Glomerular endothelial cell (primary cell): ENCODE measurements around the gene SS18. TPM values are rescaled to one million over a fixed set of nuclear protein-coding genes. Genes with fewer than 3 reads are reported as not detected.
A peak's percentile ranks its signal among the peaks of the same experiment; 100 is the strongest.

ENCODE experiments used
- DNase-seq: peaks from one replicate; pipeline ENCODE4 v3.0.0-alpha.2; 2011; ENCODE audit warnings: low read depth, low spot score; ENCODE audit errors: extremely low read depth
- total RNA-seq: library from RNA; depleted of rRNA; stranded (reverse); fragments of >200 nt; gene quantifications from 2 replicates; pipeline ENCODE4 v1.2.3, GENCODE V29; 2015

The SS18 gene
- total RNA-seq, 1 donor from 2014 or later, result 85.5 TPM

DNA sequence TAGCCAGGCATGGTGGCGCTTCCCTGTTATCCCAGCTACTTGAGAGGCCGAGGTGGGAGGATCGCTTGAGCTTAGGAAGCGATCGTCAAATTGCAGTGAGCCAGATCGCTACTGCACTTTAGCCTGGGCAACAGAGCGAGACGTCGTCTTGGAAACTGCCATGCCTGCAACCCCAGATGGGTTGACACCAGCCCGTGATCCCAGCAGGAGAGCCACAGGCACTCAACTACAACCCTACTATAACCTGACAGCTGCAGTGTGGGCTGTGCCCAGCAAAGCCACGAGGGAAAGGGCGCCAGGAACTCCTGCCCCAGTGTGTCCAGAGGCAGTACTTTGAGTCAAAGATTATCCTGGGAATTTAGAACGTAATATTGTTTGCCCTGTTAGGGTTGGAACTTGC lies 85.6 kb downstream of the SS18 start:
- no peak for DNase-seq

DNA sequence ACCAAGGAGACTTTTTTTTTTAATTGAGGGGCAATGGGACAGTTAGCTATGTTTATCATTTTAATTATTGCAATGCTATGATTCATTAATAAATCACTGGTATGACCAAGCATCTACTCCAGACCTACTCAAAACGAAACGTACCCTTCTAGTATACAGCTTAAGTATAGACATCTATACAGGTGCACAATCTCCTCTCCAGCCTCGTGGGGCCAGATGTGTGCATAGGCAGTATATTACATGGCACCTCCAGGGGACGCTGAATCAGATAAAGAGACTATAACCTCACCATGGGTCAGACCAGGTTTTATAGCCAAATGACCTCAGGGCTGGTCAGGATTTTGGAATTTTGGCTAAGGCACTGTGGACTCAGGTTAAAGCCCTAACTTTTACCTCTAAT lies 86.6 kb downstream of the SS18 start:
- no peak for DNase-seq

DNA sequence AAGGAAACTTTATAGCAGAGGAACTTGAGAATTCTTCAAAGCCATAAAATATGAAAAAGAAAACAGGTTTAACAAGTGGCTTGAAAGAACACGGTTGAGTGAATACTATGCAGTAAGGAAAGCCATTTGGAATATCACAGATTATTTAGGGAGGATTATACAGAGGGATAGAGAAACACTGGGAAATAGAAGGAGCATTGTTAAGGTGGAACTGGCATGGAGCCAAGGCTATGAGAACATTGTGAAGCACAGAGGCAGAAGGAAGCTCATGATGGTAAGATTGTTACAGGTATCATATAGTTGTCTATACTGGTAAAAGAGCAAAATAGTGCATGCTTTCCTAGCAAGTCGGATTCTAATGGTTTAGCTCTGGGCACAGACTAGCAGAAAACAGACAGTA lies 87.1 kb downstream of the SS18 start:
- peak; percentile 5 for DNase-seq

DNA sequence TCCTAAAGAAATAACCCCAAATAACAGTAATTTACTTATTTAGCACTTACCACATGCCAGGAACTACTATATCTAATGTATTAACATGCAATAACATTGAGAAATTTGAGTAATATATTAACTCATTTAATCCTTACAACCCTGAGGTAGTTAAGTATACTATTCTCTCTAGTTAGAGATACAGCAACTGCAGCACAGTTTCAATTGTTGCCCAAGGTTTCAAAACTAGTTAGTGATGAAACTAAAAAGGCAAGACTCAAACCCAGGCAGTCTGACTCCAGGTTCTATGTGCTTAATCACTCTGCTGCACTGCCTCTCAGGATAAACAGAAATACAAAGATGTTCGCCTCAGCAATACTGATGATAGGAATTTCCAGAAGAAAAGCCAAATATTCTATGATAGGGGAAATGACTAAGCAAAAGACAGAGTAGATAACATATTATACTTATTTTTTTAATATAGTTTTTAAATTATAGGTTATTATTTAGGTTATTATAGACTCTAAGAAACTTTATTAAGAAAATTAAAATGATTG lies 88.0 kb downstream of the SS18 start:
- no peak for DNase-seq

DNA sequence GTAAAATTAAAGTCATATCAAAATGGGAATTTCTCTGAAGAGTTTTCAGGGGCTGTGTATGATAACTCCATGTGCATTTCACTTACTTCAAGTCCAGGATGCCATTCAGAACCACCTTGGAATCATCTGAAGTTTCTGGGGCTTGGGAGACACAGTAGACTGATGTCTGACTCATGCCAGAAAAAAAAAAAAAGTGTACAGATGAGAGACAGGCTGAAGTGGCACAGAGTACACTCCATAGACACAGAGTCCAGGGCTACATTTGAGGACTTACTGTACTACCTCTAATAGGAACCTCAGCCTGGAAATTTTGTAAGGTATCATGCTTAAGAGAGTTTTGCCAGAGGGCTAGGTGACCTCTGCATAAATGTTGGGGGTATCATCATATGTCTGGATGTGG lies 92.0 kb downstream of the SS18 start:
- no peak for DNase-seq

DNA sequence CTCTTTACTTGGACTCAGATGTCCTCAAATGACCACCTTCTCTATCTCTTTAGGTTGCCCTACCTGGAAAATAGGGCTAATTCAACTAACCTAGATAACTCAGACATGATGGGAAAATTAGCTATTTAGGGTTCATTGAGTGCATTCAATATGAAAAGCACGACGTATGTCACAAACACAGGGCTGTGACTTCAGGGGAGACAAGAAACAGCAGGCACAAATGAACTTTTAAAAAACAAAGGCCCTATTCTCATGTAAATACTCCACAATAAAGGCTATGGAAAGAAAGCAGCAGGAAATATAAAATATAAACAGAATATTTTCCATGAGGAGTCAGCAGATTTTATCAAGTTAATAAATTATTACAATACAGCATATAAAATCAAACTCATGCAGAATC lies 97.8 kb downstream of the SS18 start:
- DNase-seq, result no peak

DNA sequence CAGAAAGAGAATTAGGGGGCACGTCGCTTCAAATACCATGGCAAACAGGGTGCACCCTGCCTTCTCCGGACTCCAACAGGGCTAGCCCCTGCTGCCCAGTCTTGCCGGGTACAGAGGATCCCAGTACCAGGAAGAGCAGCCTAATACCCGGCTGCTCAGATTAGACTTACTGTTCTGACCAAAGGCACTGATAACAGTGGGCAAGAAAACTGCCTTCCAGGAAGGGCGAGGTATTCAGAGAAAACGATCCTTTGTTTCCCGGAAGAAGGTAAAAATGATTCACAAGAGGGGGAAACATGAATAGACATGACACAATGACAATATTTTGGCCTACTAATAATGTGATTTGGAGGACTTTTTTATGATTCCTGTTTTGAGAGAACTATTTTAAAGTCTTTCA lies 99.9 kb downstream of the SS18 start:
- no peak for DNase-seq

DNA sequence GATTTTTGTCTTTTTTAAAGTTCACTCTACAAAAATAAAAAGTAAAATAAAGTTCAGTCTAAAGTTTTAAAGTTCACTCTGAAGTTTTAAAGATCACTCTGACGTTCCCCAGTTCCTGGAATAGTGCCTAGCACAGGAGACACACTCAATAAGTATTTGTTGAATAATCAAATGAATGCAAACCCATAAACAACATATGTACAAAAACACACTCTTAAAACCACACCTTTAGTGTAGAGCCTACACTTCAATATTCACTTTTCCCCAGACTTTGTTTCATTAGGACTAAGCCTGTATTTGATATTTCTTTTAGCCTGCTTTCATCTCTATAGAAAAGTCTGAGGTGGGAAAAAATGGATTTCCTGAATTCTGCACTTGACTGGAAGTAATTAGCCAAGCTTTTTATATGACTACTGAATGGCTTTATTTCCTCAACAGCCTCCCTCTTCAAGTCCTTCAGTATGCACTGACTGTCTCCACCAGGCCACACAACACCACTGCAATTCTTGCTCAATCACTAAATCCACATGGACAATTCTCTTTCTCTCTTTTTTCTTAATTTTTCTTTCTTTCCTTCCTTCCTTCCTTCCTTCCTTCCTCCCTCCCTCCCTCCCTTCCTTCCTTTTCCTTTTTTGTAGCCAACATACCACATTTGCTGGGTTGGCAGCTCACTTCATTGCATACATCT lies 104.6 kb downstream of the SS18 start:
- no peak for DNase-seq

DNA sequence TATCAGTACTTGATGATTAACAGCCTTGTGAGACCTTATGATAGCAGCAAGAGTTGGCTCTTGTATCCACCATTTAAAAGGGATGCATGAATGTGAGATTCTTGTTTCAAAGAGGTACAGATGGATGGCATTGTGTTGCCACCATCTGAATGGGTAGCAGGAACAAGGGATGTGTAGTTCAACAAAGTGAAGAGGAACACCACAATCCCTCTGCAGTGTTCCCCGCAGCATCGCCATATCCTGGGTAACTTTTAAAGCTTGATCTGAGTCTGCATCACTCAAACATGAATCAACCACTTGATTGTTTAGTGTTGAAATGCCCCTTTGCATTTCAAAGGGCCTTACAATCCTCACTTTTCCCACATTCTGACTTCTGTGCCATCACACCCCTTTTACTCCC lies 106.7 kb downstream of the SS18 start:
- no peak for DNase-seq

DNA sequence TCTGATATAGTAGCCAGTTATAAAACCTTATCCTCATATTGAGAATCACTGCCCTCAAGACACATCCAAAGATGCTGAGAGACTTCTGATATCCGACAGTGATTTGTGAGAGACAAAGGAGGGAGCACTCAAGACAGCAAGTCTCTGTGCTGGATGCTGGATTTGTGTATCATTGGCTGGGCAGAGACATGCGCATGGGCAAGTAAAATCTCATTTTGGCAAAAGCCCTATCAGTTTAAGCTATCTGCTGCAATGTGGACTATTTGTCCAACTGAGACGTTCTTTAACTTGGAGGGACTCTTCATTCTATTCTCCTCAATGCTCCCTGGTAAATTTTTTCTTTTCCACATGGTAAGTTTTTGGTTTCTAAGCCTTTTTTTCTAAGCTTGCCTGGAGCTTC lies 107.5 kb downstream of the SS18 start:
- DNase-seq, result no peak

DNA sequence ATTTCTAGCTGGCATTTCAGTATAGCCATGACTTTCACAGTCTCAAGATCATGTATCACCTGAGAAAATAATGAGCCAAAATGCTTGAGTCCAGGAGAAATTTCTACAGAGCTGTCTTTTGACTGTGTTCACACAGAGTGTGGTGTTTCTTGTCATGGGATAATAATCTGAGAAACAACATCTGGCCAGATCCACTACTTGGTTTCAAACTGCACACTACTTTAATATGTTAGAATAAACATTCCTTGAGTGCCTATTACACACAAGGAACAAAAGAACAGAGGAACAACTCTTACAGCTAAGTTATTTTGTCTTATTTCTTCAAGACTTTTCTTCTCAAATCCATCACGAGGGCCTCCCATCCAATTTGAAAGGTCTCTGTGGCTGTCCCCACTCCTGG lies 108.3 kb downstream of the SS18 start:
- no peak for DNase-seq

DNA sequence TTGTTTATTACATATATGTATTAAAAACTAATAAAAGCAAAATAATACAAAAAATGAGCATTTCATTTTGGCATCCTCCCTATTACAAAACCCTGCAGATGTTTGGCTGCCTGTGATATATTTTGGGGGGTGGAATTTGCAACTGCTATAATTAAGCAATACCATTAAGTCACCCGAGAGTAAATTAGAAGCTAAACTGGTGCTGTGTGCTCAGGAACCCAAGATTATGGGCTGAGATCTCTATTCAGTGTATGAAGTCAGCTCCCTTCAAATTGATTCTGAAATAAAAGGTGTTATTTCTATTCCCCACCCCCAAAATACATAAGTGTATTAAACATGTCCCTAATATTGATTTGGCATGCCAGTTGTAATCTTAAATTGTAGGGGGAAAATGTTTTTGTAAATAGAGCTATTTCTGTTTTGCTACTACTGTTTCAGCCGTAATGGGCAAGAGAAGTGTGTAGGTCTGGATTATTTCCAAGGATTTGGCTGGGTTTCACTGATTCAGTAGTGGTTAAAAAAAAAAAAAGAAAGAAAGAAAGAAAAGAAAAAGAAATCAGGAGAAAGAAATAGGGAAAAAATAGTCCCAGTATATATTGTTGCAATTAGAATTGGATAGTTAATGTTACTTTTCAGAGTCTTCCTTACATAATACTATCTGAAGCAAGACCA lies 110.9 kb downstream of the SS18 start:
- DNase-seq, result no peak

DNA sequence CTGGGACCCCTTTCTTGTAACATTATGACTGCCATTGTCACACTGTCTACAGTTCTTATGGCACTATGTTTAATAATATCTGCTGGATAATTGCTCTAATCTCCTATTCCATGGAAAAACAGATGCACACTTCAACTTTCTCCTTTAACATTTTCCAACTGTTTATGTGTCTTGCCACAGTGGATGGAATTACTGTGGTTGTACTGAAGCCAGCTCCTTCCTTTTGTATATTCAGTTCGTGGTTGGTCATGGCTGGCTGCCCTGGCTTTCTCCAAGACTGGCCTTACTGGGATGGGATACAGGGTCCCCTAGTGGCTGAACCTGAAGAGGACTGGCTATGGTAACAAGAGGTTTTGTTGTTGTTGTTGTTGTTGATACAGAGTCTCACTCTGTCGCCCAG lies 113.9 kb downstream of the SS18 start:
- DNase-seq, result no peak

DNA sequence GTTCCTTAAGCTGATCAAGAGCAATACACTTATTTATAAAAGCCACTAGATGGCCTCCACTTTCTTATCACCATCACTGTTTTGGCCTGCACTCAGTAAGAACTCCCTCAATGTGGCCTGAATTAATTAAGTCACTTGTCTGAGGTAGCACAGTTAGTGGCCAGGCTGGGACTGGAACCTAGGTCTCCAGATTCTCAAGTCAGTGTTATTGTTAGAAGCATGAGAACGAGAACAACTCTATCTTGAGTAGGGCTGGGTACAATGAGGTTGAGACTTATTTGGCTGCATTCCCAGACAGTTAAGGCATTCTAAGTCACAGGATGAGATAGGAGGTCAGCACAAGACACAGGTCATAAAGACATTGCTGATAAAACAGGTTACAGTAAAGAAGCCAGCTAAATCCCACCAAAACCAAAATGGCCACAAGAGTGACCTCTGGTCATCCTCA lies 115.8 kb downstream of the SS18 start:
- no peak for DNase-seq

Other genes starting within 250 kb of the SS18 start
- not detected in 2 replicates for gene PSMA8, start 43.3 kb upstream of the SS18 start, total RNA-seq
- gene TAF4B, start 135.8 kb upstream of the SS18 start, total RNA-seq, result 1.9 and 4.7 TPM in 2 replicates